GM19468 (cell line): ENCODE measurements around the gene RLN2.
A peak's percentile ranks its signal among the peaks of the same experiment; 100 is the strongest.

Experiments used
- ATAC-seq: cut with Tn5 transposase; IDR thresholded peaks from one replicate; pipeline ENCODE4 v1.9.1; 2021; ENCODE audit warnings: mild to moderate bottlenecking, moderate library complexity, moderate number of reproducible peaks; ENCODE audit not compliant: unreplicated experiment; ENCODE audit errors: extremely low read depth

RLN2 gene

GRCh38 chr9:5274770-5275169 is 29.7 kb downstream of the RLN2 start:
- no peak for ATAC-seq

GRCh38 chr9:5269249-5269715 is 35.2 kb downstream of the RLN2 start:
- no peak for ATAC-seq

GRCh38 chr9:5265939-5266338 is 38.6 kb downstream of the RLN2 start:
- ATAC-seq, result no peak

- no peak for ATAC-seq
These were observed 40.3 kb downstream of the RLN2 start for GRCh38 chr9:5264219-5264595.

GRCh38 chr9:5263351-5264218 is 40.9 kb downstream of the RLN2 start:
- ATAC-seq, result peak; percentile 58
